AG04449 (cell line): Measurements from ENCODE around the gene RUSF1.
A peak's percentile ranks its signal among the peaks of the same experiment; 100 is the strongest.

Experiments
- CTCF ChIA-PET: fragments of 350-600 bp; formaldehyde crosslinking; extraction: SDS; loops from one replicate; lab custom pipeline; 2021; ENCODE audit warnings: antibody characterized with exemption; lab: Yijun Ruan, JAX
- POLR2A ChIA-PET: fragments of 400-600, 350-600 bp; formaldehyde crosslinking; extraction: SDS; loops from one replicate; lab custom pipeline; 2020; ENCODE audit warnings: antibody characterized with exemption, inconsistent platforms; lab: Yijun Ruan, JAX
- DNase-seq: peaks from one replicate; pipeline ENCODE4 v3.0.0-alpha.2; 2010; ENCODE audit warnings: low read depth, low spot score
- H3K4me3 ChIP-seq: 2 replicates; pipeline ENCODE4 v1.5.1; 2011; ENCODE audit warnings: low read depth, mild to moderate bottlenecking, control low read depth, low read length
- TF ChIP-seq, protein P1 (sequence below): IDR thresholded peaks from one replicate; pipeline ENCODE4 v1.5.1; 2011; ENCODE audit warnings: mild to moderate bottlenecking, moderate library complexity, low read length, control low read depth, inconsistent platforms; ENCODE audit not compliant: insufficient read depth; ENCODE audit errors: missing control alignments

RUSF1 gene

DNA sequence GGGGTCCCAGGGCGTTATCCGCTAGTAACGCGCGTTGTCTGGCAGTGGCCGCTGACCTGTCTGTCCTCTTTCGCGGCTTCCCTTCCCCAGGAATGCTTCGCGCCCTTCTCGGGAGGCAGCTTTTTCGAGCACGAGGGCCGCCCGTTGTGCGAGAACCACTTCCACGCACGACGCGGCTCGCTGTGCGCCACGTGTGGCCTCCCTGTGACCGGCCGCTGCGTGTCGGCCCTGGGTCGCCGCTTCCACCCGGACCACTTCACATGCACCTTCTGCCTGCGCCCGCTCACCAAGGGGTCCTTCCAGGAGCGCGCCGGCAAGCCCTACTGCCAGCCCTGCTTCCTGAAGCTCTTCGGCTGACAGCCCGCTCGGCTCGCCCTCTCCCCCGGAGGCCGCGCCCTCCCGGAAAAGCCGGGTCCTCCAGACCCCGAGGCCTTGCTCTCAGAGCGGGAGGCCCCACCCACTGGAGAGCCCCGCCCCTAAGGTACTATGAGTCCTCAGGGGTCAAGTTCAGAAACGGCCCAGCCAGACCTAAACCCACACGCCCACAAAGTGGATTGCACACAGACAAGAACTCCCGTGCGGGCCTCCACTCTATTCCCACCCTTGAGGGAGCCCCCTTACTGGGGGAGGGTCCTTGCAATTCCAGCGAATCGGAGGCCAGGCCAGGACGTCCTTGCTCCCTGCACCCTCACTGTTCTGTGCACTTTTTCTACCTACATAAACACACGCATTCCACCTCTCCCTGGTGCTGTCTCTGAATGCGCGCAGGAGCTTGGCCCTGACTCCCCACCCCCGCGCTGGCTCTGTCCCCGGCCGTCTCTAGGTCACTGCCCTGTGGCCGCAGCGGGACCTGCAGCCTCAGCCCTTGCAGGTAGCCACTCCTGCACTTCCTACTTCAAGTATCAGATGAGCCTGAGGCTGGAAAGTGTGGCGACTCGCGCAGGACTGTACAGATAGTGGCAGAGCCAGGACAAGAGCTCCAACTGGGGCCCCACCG lies 30.7 kb downstream of the RUSF1 start:
- POLR2A ChIA-PET: no interaction called here
- DNase-seq: no peak
- H3K4me3 ChIP-seq: no peak overlapping the region
- TF ChIP-seq, protein P1, sequence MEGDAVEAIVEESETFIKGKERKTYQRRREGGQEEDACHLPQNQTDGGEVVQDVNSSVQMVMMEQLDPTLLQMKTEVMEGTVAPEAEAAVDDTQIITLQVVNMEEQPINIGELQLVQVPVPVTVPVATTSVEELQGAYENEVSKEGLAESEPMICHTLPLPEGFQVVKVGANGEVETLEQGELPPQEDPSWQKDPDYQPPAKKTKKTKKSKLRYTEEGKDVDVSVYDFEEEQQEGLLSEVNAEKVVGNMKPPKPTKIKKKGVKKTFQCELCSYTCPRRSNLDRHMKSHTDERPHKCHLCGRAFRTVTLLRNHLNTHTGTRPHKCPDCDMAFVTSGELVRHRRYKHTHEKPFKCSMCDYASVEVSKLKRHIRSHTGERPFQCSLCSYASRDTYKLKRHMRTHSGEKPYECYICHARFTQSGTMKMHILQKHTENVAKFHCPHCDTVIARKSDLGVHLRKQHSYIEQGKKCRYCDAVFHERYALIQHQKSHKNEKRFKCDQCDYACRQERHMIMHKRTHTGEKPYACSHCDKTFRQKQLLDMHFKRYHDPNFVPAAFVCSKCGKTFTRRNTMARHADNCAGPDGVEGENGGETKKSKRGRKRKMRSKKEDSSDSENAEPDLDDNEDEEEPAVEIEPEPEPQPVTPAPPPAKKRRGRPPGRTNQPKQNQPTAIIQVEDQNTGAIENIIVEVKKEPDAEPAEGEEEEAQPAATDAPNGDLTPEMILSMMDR: no peak
- CTCF ChIA-PET: interaction anchor here (0.9 to 2.0 kb wide), 2 partner anchors 17 to 19 kb away, joined by 3 to 12 read pairs; no protein-coding TSS in a partner anchor

DNA sequence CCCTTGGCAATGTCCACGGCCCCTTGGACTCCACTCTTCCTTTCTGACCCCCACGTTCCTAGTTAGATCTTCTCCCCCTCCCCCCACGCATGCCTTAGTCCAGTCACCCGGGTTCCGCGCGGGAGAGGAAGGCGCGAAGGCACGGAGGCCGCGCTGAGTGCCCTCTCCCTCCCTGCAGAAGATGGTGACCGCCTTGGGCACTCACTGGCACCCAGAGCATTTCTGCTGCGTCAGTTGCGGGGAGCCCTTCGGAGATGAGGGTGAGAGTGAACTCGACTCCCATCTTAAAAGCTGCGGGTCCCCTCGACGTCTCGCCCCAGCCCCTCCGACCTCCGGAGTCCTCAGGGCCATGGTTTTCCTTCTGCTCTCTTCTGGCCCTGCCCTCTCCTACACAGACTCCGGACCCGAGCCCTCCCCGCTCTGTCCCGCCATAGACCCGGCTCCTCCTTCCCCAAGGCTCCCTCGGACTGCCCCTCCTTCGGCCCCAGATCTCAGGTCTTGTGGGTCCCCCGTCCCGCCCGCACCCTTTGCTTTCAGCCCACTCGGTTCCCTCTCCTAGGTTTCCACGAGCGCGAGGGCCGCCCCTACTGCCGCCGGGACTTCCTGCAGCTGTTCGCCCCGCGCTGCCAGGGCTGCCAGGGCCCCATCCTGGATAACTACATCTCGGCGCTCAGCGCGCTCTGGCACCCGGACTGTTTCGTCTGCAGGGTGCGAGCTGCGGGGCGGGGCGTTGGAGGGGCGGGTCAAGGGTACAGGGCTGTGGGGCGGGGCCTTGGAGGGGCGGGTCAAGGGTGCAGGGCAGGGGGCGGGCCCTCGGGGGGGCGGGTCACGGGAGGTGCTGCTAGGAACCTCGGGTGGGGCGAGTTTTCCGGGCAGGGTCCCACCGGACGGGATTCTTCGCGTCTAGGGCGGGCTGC lies 31.6 kb downstream of the RUSF1 start:
- ChIA-PET POLR2A (no interaction called here), CTCF (interaction anchor here (2.0 kb wide), 1 partner anchor 16 kb away, joined by 12 read pairs; no protein-coding TSS in a partner anchor)
- no peak overlapping the region for H3K4me3 ChIP-seq
- DNase-seq: no peak
- TF ChIP-seq, protein P1: no peak

DNA sequence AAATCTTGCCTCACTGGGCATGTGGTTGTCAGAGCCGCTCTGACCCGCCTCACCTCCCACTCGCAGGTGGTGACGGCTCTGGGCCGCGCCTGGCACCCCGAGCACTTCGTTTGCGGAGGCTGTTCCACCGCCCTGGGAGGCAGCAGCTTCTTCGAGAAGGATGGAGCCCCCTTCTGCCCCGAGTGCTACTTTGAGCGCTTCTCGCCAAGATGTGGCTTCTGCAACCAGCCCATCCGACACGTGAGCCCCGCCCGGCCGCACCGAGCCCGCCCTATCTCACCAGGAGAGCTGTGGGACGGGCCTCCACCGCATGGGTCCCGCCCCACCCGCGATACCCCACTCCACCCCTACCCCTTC lies 32.3 kb downstream of the RUSF1 start:
- no peak for DNase-seq
- POLR2A ChIA-PET: no interaction called here
- TF ChIP-seq, protein P1: no peak
- CTCF ChIA-PET: interaction anchor here (2.1 to 2.3 kb wide), 2 partner anchors 11 to 15 kb away, joined by 11 to 13 read pairs; no protein-coding TSS in a partner anchor
- no peak overlapping the region for H3K4me3 ChIP-seq

DNA sequence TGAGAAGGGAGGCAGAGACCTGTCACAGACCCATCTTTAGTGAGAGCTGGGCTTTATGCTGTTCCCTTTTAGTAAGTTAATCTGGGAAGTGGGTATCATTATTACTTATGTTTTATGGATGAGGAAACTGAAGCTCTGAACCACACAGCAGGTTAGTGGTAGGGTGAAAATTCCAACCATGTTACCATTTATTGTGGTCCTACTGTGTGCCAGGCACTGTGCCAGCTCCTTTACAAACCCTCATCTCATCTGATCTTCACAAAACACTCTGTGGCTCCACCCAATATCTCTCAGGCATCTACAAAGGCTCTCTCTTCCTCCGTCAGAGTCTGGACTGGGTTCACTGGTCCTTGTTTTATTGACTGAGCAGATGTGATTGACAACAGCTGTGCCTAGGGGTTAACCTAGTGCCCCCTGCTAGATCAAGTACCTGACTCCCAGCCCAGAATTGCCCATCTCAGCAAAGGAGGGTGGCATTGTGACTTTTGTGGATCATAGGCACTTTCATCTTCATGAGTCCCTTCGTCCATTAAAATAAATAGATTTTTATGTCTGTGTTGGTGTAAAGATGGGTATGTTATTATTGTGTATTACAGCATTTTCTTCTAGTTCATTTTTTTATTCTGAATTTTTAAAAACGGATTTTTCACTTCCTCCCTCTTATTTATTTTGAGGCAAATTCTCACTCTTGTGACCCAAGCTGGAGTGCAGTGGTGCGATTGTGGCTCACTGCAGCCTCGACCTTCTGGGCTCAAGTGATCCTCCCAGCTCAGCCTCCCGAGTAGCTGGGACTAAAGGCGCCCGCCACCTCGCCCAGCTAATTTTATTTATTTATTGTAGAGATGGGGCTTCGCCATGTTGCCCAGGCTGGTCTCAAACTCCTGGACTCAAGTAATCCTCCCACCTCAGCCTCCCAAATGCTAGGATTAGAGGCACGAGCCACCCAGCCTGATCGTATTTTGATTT lies 33.1 kb downstream of the RUSF1 start:
- no peak for DNase-seq
- CTCF ChIA-PET: interaction anchor here (1.7 to 2.3 kb wide), 3 partner anchors 12 to 17 kb away, joined by 8 to 13 read pairs (median 11); partner anchors contain the start of gene ARMC5
- TF ChIP-seq, protein P1: no peak
- no peak overlapping the region for H3K4me3 ChIP-seq
- POLR2A ChIA-PET: interaction anchor here (0.5 to 1.4 kb wide), 4 partner anchors 10 to 238 kb away, joined by 3 to 8 read pairs (median 4); a partner anchor contains a TSS

DNA sequence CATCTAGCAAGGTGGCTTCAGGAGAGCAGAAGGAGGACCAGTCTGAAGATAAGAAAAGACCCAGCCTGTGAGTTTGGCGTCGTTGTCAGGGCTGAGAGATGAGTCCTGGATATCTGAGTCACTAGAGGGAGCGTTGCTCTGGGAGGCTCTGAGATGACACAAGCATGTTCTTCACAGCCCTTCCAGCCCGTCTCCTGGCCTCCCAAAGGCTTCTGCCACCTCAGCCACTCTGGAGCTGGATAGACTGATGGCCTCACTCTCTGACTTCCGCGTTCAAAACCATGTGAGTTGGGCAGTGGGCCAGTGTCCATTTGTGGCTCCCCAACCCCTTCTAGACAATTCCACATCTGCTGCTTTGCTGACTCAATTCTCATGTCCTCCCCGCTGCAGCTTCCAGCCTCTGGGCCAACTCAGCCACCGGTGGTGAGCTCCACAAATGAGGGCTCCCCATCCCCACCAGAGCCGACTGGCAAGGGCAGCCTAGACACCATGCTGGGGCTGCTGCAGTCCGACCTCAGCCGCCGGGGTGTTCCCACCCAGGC lies 33.9 kb downstream of the RUSF1 start:
- no peak overlapping the region for H3K4me3 ChIP-seq
- TF ChIP-seq, protein P1: no peak
- DNase-seq: peak; percentile 26
- POLR2A ChIA-PET: interaction anchor here (0.5 to 1.4 kb wide), 4 partner anchors 11 to 239 kb away, joined by 3 to 8 read pairs (median 4); a partner anchor contains a TSS
- CTCF ChIA-PET: interaction anchor here (1.6 to 2.3 kb wide), 4 partner anchors 13 to 27 kb away, joined by 7 to 13 read pairs (median 10); partner anchors contain the start of gene ARMC5
